Astrocyte (in vitro differentiated cells and primary cell): ENCODE data around the gene BANP. TPM values are rescaled to one million over a fixed set of nuclear protein-coding genes. Genes with fewer than 3 reads are reported as not detected.

Source experiments
- DNase-seq: peaks from one replicate; pipeline ENCODE4 v3.0.0-alpha.2; 2010; ENCODE audit warnings: low read depth
- FAIRE-seq: peaks from 2 replicates; lab custom pipeline; 2011; peaks lifted over from hg19 to GRCh38; lab: Jason Lieb, UNC
- H2AFZ ChIP-seq: 2 replicates; pipeline ENCODE4 v1.6.0; 2012; ENCODE audit warnings: low read depth, low read length, inconsistent platforms
- H3K27ac ChIP-seq: 2 replicates; pipeline ENCODE4 v1.5.1; 2011; ENCODE audit warnings: low read depth, low read length, inconsistent platforms
- H3K27me3 ChIP-seq: 2 replicates; pipeline ENCODE4 v1.6.0; 2011; ENCODE audit warnings: low read length, inconsistent platforms; ENCODE audit not compliant: insufficient read depth
- H3K36me3 ChIP-seq: 2 replicates; pipeline ENCODE4 v1.5.1; 2011; ENCODE audit warnings: low read length, inconsistent platforms; ENCODE audit not compliant: insufficient read depth
- H3K4me1 ChIP-seq: 2 replicates; pipeline ENCODE4 v1.5.1; 2011; ENCODE audit warnings: low read length, inconsistent platforms; ENCODE audit not compliant: insufficient read depth
- H3K4me2 ChIP-seq: 2 replicates; pipeline ENCODE4 v1.6.0; 2012; ENCODE audit warnings: low read length, inconsistent platforms
- H3K4me3 ChIP-seq: 2 replicates; pipeline ENCODE4 v1.5.1; 2011; ENCODE audit warnings: low read depth, mild to moderate bottlenecking, low read length, inconsistent platforms; ENCODE audit not compliant: insufficient read depth
- H3K79me2 ChIP-seq: 2 replicates; pipeline ENCODE4 v1.6.0; 2012; ENCODE audit warnings: mild to moderate bottlenecking, low read length, inconsistent platforms; ENCODE audit not compliant: insufficient read depth
- H3K9ac ChIP-seq: 2 replicates; pipeline ENCODE4 v1.6.0; 2012; ENCODE audit warnings: mild to moderate bottlenecking, low read length, inconsistent platforms
- H3K9me3 ChIP-seq: 2 replicates; pipeline ENCODE4 v1.5.1; 2012; ENCODE audit warnings: low read depth, mild to moderate bottlenecking, low read length, inconsistent platforms; ENCODE audit not compliant: insufficient read depth
- H4K20me1 ChIP-seq: 2 replicates; pipeline ENCODE4 v1.6.0; 2012; ENCODE audit warnings: low read length, inconsistent platforms; ENCODE audit not compliant: insufficient read depth
- H3K27ac Mint-ChIP-seq: one replicate; pipeline ENCODE4 v1.8.0; 2021; ENCODE audit warnings: mild to moderate bottlenecking, mixed read lengths; ENCODE audit not compliant: unreplicated experiment
- H3K27me3 Mint-ChIP-seq: one replicate; pipeline ENCODE4 v1.8.0; 2021; ENCODE audit warnings: low read depth, mixed read lengths; ENCODE audit not compliant: unreplicated experiment
- H3K36me3 Mint-ChIP-seq: one replicate; pipeline ENCODE4 v1.8.0; 2021; ENCODE audit warnings: low read depth, mixed read lengths; ENCODE audit not compliant: unreplicated experiment
- H3K4me1 Mint-ChIP-seq: one replicate; pipeline ENCODE4 v1.8.0; 2021; ENCODE audit warnings: low read depth, mixed read lengths; ENCODE audit not compliant: unreplicated experiment
- H3K4me3 Mint-ChIP-seq: one replicate; pipeline ENCODE4 v1.8.0; 2021; ENCODE audit warnings: mild to moderate bottlenecking, moderate library complexity, mixed read lengths; ENCODE audit not compliant: unreplicated experiment
- H3K9me3 Mint-ChIP-seq: one replicate; pipeline ENCODE4 v1.8.0; 2021; ENCODE audit warnings: mild to moderate bottlenecking, mixed read lengths; ENCODE audit not compliant: unreplicated experiment
- EZH2 ChIP-seq: IDR thresholded peaks from 2 replicates; pipeline ENCODE4 v1.6.1; 2012; ENCODE audit warnings: mild to moderate bottlenecking, low read length, inconsistent platforms; ENCODE audit not compliant: insufficient read depth
- total RNA-seq: library from RNA; stranded (reverse); gene quantifications from 2 replicates; pipeline ENCODE4 v1.2.1, GENCODE V29; 2021
- TF ChIP-seq, protein P1 (sequence below): IDR thresholded peaks from 2 replicates; pipeline ENCODE4 v1.5.1; 2011; ENCODE audit warnings: low read depth, mild to moderate bottlenecking, inconsistent platforms, low read length, moderate library complexity; ENCODE audit not compliant: insufficient read depth

The BANP gene
- total RNA-seq, 1 donor from 2014 or later, result 28.9 TPM

GRCh38 chr16:87958632-87959031 lies 7.4 kb downstream of the BANP start:
- TF ChIP-seq, protein P1, sequence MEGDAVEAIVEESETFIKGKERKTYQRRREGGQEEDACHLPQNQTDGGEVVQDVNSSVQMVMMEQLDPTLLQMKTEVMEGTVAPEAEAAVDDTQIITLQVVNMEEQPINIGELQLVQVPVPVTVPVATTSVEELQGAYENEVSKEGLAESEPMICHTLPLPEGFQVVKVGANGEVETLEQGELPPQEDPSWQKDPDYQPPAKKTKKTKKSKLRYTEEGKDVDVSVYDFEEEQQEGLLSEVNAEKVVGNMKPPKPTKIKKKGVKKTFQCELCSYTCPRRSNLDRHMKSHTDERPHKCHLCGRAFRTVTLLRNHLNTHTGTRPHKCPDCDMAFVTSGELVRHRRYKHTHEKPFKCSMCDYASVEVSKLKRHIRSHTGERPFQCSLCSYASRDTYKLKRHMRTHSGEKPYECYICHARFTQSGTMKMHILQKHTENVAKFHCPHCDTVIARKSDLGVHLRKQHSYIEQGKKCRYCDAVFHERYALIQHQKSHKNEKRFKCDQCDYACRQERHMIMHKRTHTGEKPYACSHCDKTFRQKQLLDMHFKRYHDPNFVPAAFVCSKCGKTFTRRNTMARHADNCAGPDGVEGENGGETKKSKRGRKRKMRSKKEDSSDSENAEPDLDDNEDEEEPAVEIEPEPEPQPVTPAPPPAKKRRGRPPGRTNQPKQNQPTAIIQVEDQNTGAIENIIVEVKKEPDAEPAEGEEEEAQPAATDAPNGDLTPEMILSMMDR, result no peak
- TF ChIP-seq EZH2, result no peak
- no peak overlapping the region for H3K4me2 ChIP-seq
- peaks cover 32% of the 10 kb centered on the region for H3K4me1 Mint-ChIP-seq
- H4K20me1 ChIP-seq, result peaks cover 22% of the 10 kb centered on the region
- H3K27ac Mint-ChIP-seq, result no peak overlapping the region
- FAIRE-seq (no peak), DNase-seq (no peak)
- no peak overlapping the region for H3K27ac ChIP-seq
- H3K36me3 ChIP-seq, result peaks cover 2% of the 10 kb centered on the region
- no peaks in the 10 kb centered on the region for H3K27me3 ChIP-seq
- H3K36me3 Mint-ChIP-seq, result peaks cover 11% of the 10 kb centered on the region
- no peak overlapping the region for H3K4me3 ChIP-seq
- no peaks in the 10 kb centered on the region for H3K9me3 Mint-ChIP-seq
- H3K9ac ChIP-seq, result no peak overlapping the region
- H3K9me3 ChIP-seq, result no peaks in the 10 kb centered on the region
- no peak overlapping the region for H2AFZ ChIP-seq
- H3K4me3 Mint-ChIP-seq, result no peak overlapping the region
- peaks cover 34% of the 10 kb centered on the region for H3K4me1 ChIP-seq
- H3K27me3 Mint-ChIP-seq, result no peaks in the 10 kb centered on the region
- peaks cover 94% of the 10 kb centered on the region for H3K79me2 ChIP-seq

DNA sequence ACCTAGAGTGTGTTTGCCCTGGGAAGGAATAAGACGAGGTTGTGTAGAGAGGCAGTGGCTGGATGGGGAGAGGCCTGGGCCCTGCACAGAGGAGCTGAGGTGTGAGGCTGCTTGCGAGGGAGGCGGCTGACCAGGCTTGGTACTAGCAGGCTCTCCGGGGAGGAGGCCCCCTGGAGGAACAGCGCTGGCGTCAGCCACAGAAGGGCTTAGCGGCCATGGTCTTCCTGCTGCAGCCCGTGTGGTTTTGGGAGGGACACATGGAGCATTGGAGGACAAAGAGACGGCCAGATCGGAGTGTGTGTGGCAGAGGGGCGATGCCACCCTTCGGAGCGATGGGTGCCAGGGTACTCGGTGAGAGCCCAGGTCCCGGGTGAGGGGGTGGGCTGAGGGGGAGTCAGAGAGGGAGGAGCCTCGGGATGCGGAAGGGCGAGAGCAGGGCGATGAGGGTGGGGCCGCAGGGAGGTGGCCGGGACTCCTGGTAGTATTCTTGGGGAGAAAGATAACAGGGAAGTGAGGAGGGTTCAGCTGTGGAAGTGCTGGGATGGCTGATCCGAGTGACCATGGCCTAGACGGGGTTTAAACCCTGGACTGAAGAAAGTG lies 8.3 kb downstream of the BANP start:
- Mint-ChIP-seq H3K4me3 (no peak overlapping the region), H3K36me3 (peaks cover 11% of the 10 kb centered on the region), H3K27me3 (no peaks in the 10 kb centered on the region), H3K4me1 (peaks cover 36% of the 10 kb centered on the region), H3K27ac (peak overlapping the region; percentile 1), H3K9me3 (no peaks in the 10 kb centered on the region)
- H4K20me1 ChIP-seq, result peaks cover 18% of the 10 kb centered on the region
- no peak for DNase-seq
- H3K79me2 ChIP-seq, result peaks cover 94% of the 10 kb centered on the region
- H2AFZ ChIP-seq, result no peak overlapping the region
- peaks cover 39% of the 10 kb centered on the region for H3K4me1 ChIP-seq
- FAIRE-seq, result no peak
- TF ChIP-seq EZH2, result no peak
- TF ChIP-seq, protein P1, result no peak
- H3K27ac ChIP-seq, result no peak overlapping the region
- H3K4me2 ChIP-seq, result no peak overlapping the region
- no peaks in the 10 kb centered on the region for H3K9me3 ChIP-seq
- H3K4me3 ChIP-seq, result no peak overlapping the region
- no peaks in the 10 kb centered on the region for H3K36me3 ChIP-seq
- no peak overlapping the region for H3K9ac ChIP-seq
- H3K27me3 ChIP-seq, result no peaks in the 10 kb centered on the region

DNA sequence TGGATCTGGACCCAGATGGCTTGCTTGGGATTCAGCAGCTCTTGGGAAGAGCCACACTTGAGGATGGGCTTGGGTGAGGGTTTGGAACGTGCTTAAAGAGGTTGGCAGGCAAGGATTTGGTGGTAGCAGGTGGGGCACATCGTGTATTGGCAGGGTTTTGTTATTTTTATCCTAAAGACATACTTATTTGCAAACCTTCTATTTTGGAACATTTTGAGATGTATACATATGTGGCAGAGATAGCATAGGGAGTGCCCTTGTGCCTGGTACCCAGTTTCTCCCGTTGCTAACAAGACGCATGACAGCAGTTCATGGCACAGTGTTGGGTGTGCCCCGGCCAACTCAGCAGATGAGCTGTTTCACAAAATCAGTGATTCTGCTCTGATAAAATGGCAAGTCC lies 9.1 kb downstream of the BANP start:
- Histone ChIP-seq H3K9me3 (no peaks in the 10 kb centered on the region), H3K4me1 (peaks cover 42% of the 10 kb centered on the region), H3K4me2 (no peak overlapping the region), H2AFZ (no peak overlapping the region), H3K9ac (no peak overlapping the region), H4K20me1 (peaks cover 10% of the 10 kb centered on the region), H3K79me2 (peaks cover 94% of the 10 kb centered on the region), H3K4me3 (no peak overlapping the region), H3K36me3 (no peaks in the 10 kb centered on the region), H3K27ac (no peak overlapping the region), H3K27me3 (no peaks in the 10 kb centered on the region)
- no peak overlapping the region for H3K4me3 Mint-ChIP-seq
- FAIRE-seq (no peak), DNase-seq (no peak)
- TF ChIP-seq, protein P1, result no peak
- TF ChIP-seq EZH2, result no peak
- H3K36me3 Mint-ChIP-seq, result peaks cover 11% of the 10 kb centered on the region
- no peaks in the 10 kb centered on the region for H3K27me3 Mint-ChIP-seq
- H3K9me3 Mint-ChIP-seq, result no peaks in the 10 kb centered on the region
- H3K27ac Mint-ChIP-seq, result peak overlapping the region; percentile 23
- H3K4me1 Mint-ChIP-seq, result peaks cover 43% of the 10 kb centered on the region
